Esophagus squamous epithelium (tissue), 4 donors: ENCODE measurements around the gene SLCO2B1.

Experiments used
- CTCF ChIP-seq, 6 experiments: fragments of 450-650 bp in 4 of 6; fragments of 200-600 bp in 2 of 6; sonication (generic) in 2 of 6; IDR thresholded peaks; one replicate each; pipeline ENCODE4 v1.5.1; 2016 to 2019; ENCODE audit warnings: antibody characterized with exemption in 6 of 6, mild to moderate bottlenecking in 4 of 6, moderate library complexity in 4 of 6
- POLR2A ChIP-seq, 4 donors: fragments of 450-650 bp; IDR thresholded peaks; one replicate each; pipeline ENCODE4 v1.6.1; 2017; ENCODE audit warnings: antibody characterized with exemption in 4 of 4, mild to moderate bottlenecking in 4 of 4, moderate library complexity in 3 of 4

DNA sequence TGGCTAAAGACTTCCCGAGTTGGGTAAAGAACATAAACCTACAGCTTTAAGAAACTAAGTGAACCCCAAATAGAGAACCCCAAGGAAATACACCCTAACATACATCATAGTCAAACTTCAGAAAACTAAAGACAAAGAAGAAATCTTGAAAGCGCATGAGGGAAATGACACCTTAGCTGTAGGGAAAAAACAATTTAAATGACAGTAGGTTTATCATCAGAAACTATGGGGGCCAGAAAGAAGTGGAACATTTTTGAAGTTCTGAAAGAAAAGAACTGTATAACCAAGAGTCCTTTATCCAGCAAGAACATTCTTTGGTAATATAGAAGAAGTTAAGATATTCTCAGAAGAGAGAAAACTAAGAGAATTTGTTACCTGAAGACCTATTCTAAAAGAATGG, 38.7 kb upstream of the SLCO2B1 start:
- TF ChIP-seq POLR2A (IDR thresholded peaks at IDR 0.05) (no peak), CTCF (IDR thresholded peaks at IDR 0.05) (no peak)
